PC-9 (cell line): ENCODE results near the gene KTI12.

Experiments
- CTCF ChIP-seq: fragments of 200-600 bp; sonication (generic); conservative IDR thresholded peaks from 2 replicates; pipeline ENCODE4 v1.6.1; 2017; ENCODE audit warnings: mixed run types, antibody characterized with exemption, mild to moderate bottlenecking, moderate library complexity
- EZH2 ChIP-seq: fragments of 200-600 bp; sonication (generic); IDR thresholded peaks from 2 replicates; pipeline ENCODE4 v1.8.0; 2017; ENCODE audit warnings: antibody characterized with exemption, low read depth

- no peak for TF ChIP-seq CTCF
- no peak for TF ChIP-seq EZH2
Measured at GRCh38 chr1:52032785-52033131, 852 bp downstream of the KTI12 start.
